ENCODE results near the gene CLCN7.

CLCN7 gene

GRCh38 chr16:1425616-1426370, 49.0 kb downstream of the CLCN7 start:
- Histone ChIP-seq H3K14ac (ENCODE audit: low read length) (no peak overlapping the region), H3K23ac (ENCODE audit: low read depth, low read length, poor library complexity) (no peak overlapping the region), H2BK120ac (ENCODE audit: low read depth, low read length) (no peak overlapping the region), H3K27me3 (ENCODE audit: control insufficient read depth in 3 of 3, insufficient read depth in 3 of 3, low read depth in 1 of 3, low read length in 3 of 3) (no peaks in the 10 kb centered on the region), H3K27ac (replicated peaks; ENCODE audit: low read length) (no peak overlapping the region), H2AK5ac (ENCODE audit: low read depth, low read length) (peak overlapping the region; percentile 72), H2AFZ (ENCODE audit: low read length) (no peak overlapping the region), H3K9ac (ENCODE audit: low read depth, low read length, poor library complexity) (no peak overlapping the region), H2BK15ac (ENCODE audit: low read length) (peak overlapping the region; percentile 63), H3K18ac (ENCODE audit: low read length) (no peak overlapping the region), H2BK5ac (ENCODE audit: low read length) (no peak overlapping the region), H3K4me2 (ENCODE audit: insufficient read depth, low read length, poor library complexity, severe bottlenecking) (no peak overlapping the region), H3K4ac (ENCODE audit: low read length) (no peak overlapping the region), H3K4me3 (ENCODE audit: low read length in 2 of 2) (no peak overlapping the region), H3K79me1 (ENCODE audit: low read depth, low read length) (peaks cover 4% of the 10 kb centered on the region), H3K36me3 (replicated peaks in 1 of 2; ENCODE audit: control insufficient read depth in 2 of 2, insufficient read depth in 2 of 2, low read length in 2 of 2) (no peaks in the 10 kb centered on the region), H3K4me1 (ENCODE audit: control insufficient read depth in 2 of 2, insufficient read depth in 1 of 2, low read depth in 1 of 2, low read length in 2 of 2) (peaks cover 0 to 12% of the 10 kb centered on the region in 2 donors), H2BK12ac (ENCODE audit: low read length) (no peak overlapping the region), H3K9me3 (replicated peaks in 1 of 2; ENCODE audit: control insufficient read depth in 2 of 2, insufficient read depth in 1 of 2, low read depth in 1 of 2, low read length in 2 of 2) (peaks cover 0 to 1% of the 10 kb centered on the region in 2 donors), H4K91ac (ENCODE audit: low read depth, low read length, poor library complexity) (no peak overlapping the region), H4K8ac (ENCODE audit: low read depth, low read length) (no peak overlapping the region)
- WGBS, 2 donors (ENCODE audit: extremely low coverage in 2 of 2, insufficient read length in 2 of 2, insufficient replicate concordance in 1 of 2), result no CpG with 5 or more reads among the region's 16 CpGs
- no peak for DNase-seq (ENCODE audit: low spot score)

GRCh38 chr16:1424028-1424427, 50.8 kb downstream of the CLCN7 start:
- peaks cover 0 to 3% of the 10 kb centered on the region in 2 donors for H3K36me3 ChIP-seq (replicated peaks in 1 of 2; ENCODE audit: control insufficient read depth in 2 of 2, insufficient read depth in 2 of 2, low read length in 2 of 2)
- H4K91ac ChIP-seq (ENCODE audit: low read depth, low read length, poor library complexity), result no peak overlapping the region
- H3K4me2 ChIP-seq (ENCODE audit: insufficient read depth, low read length, poor library complexity, severe bottlenecking), result no peak overlapping the region
- H3K4me1 ChIP-seq (ENCODE audit: control insufficient read depth in 2 of 2, insufficient read depth in 1 of 2, low read depth in 1 of 2, low read length in 2 of 2), result peaks cover 3 to 6% of the 10 kb centered on the region in 2 donors
- no peaks in the 10 kb centered on the region for H3K27me3 ChIP-seq (ENCODE audit: control insufficient read depth in 3 of 3, insufficient read depth in 3 of 3, low read depth in 1 of 3, low read length in 3 of 3)
- H3K9ac ChIP-seq (ENCODE audit: low read depth, low read length, poor library complexity), result no peak overlapping the region
- no peak overlapping the region for H3K14ac ChIP-seq (ENCODE audit: low read length)
- peak overlapping the region; percentile 71 for H2BK15ac ChIP-seq (ENCODE audit: low read length)
- peak overlapping the region; percentile 75 for H2AK5ac ChIP-seq (ENCODE audit: low read depth, low read length)
- H2BK5ac ChIP-seq (ENCODE audit: low read length), result no peak overlapping the region
- H3K4ac ChIP-seq (ENCODE audit: low read length), result no peak overlapping the region
- peaks cover 12% of the 10 kb centered on the region for H3K79me1 ChIP-seq (ENCODE audit: low read depth, low read length)
- no peak overlapping the region for H2BK12ac ChIP-seq (ENCODE audit: low read length)
- no peak for DNase-seq (ENCODE audit: low spot score)
- H3K9me3 ChIP-seq (replicated peaks in 1 of 2; ENCODE audit: control insufficient read depth in 2 of 2, insufficient read depth in 1 of 2, low read depth in 1 of 2, low read length in 2 of 2), result peaks cover 0 to 1% of the 10 kb centered on the region in 2 donors
- H2AFZ ChIP-seq (ENCODE audit: low read length), result no peak overlapping the region
- H2BK120ac ChIP-seq (ENCODE audit: low read depth, low read length), result no peak overlapping the region
- no peak overlapping the region for H3K4me3 ChIP-seq (ENCODE audit: low read length in 2 of 2)
- H3K18ac ChIP-seq (ENCODE audit: low read length), result no peak overlapping the region
- H4K8ac ChIP-seq (ENCODE audit: low read depth, low read length), result no peak overlapping the region
- H3K23ac ChIP-seq (ENCODE audit: low read depth, low read length, poor library complexity), result no peak overlapping the region
- no CpG with 5 or more reads among the region's 12 CpGs for WGBS, 2 donors (ENCODE audit: extremely low coverage in 2 of 2, insufficient read length in 2 of 2, insufficient replicate concordance in 1 of 2)
- H3K27ac ChIP-seq (replicated peaks; ENCODE audit: low read length), result no peak overlapping the region

- Histone ChIP-seq H3K4me1 (ENCODE audit: control insufficient read depth in 2 of 2, insufficient read depth in 1 of 2, low read depth in 1 of 2, low read length in 2 of 2) (peaks cover 3 to 6% of the 10 kb centered on the region in 2 donors), H3K27ac (replicated peaks; ENCODE audit: low read length) (no peak overlapping the region), H4K91ac (ENCODE audit: low read depth, low read length, poor library complexity) (no peak overlapping the region), H2AK5ac (ENCODE audit: low read depth, low read length) (peak overlapping the region; percentile 68), H4K8ac (ENCODE audit: low read depth, low read length) (no peak overlapping the region), H3K23ac (ENCODE audit: low read depth, low read length, poor library complexity) (no peak overlapping the region), H3K36me3 (replicated peaks in 1 of 2; ENCODE audit: control insufficient read depth in 2 of 2, insufficient read depth in 2 of 2, low read length in 2 of 2) (peaks cover 0 to 3% of the 10 kb centered on the region in 2 donors), H3K9me3 (replicated peaks in 1 of 2; ENCODE audit: control insufficient read depth in 2 of 2, insufficient read depth in 1 of 2, low read depth in 1 of 2, low read length in 2 of 2) (peaks cover 0 to 1% of the 10 kb centered on the region in 2 donors), H2BK12ac (ENCODE audit: low read length) (no peak overlapping the region), H3K4me3 (ENCODE audit: low read length in 2 of 2) (no peak overlapping the region), H3K4me2 (ENCODE audit: insufficient read depth, low read length, poor library complexity, severe bottlenecking) (no peak overlapping the region), H2BK120ac (ENCODE audit: low read depth, low read length) (no peak overlapping the region), H2BK5ac (ENCODE audit: low read length) (no peak overlapping the region), H3K9ac (ENCODE audit: low read depth, low read length, poor library complexity) (no peak overlapping the region), H2AFZ (ENCODE audit: low read length) (no peak overlapping the region), H3K79me1 (ENCODE audit: low read depth, low read length) (peaks cover 9% of the 10 kb centered on the region), H3K18ac (ENCODE audit: low read length) (no peak overlapping the region), H3K14ac (ENCODE audit: low read length) (no peak overlapping the region), H3K4ac (ENCODE audit: low read length) (no peak overlapping the region), H3K27me3 (ENCODE audit: control insufficient read depth in 3 of 3, insufficient read depth in 3 of 3, low read depth in 1 of 3, low read length in 3 of 3) (no peaks in the 10 kb centered on the region), H2BK15ac (ENCODE audit: low read length) (peak overlapping the region; percentile 55)
- WGBS, 2 donors (ENCODE audit: extremely low coverage in 2 of 2, insufficient read length in 2 of 2, insufficient replicate concordance in 1 of 2), result no CpG with 5 or more reads among the region's 10 CpGs
- DNase-seq (ENCODE audit: low spot score), result no peak
Observed at GRCh38 chr16:1422076-1422475, 52.8 kb downstream of the CLCN7 start.

GRCh38 chr16:1420111-1420539, 54.7 kb downstream of the CLCN7 start:
- Histone ChIP-seq H3K79me1 (ENCODE audit: low read depth, low read length) (peaks cover 9% of the 10 kb centered on the region), H3K18ac (ENCODE audit: low read length) (peak overlapping the region; percentile 58), H2BK12ac (ENCODE audit: low read length) (no peak overlapping the region), H4K8ac (ENCODE audit: low read depth, low read length) (peak overlapping the region; percentile 55), H3K4me3 (ENCODE audit: low read length in 2 of 2) (peak overlapping the region; percentile 89 to 97), H3K36me3 (replicated peaks in 1 of 2; ENCODE audit: control insufficient read depth in 2 of 2, insufficient read depth in 2 of 2, low read length in 2 of 2) (peaks cover 0 to 3% of the 10 kb centered on the region in 2 donors), H3K4ac (ENCODE audit: low read length) (peak overlapping the region; percentile 79), H3K9me3 (replicated peaks in 1 of 2; ENCODE audit: control insufficient read depth in 2 of 2, insufficient read depth in 1 of 2, low read depth in 1 of 2, low read length in 2 of 2) (peaks cover 0 to 1% of the 10 kb centered on the region in 2 donors), H4K91ac (ENCODE audit: low read depth, low read length, poor library complexity) (no peak overlapping the region), H3K27me3 (ENCODE audit: control insufficient read depth in 3 of 3, insufficient read depth in 3 of 3, low read depth in 1 of 3, low read length in 3 of 3) (no peaks in the 10 kb centered on the region), H2BK5ac (ENCODE audit: low read length) (no peak overlapping the region), H2AK5ac (ENCODE audit: low read depth, low read length) (peak overlapping the region; percentile 88), H3K4me2 (ENCODE audit: insufficient read depth, low read length, poor library complexity, severe bottlenecking) (peak overlapping the region; percentile 92), H3K9ac (ENCODE audit: low read depth, low read length, poor library complexity) (peak overlapping the region; percentile 94), H2BK120ac (ENCODE audit: low read depth, low read length) (no peak overlapping the region), H3K27ac (replicated peaks; ENCODE audit: low read length) (no peak overlapping the region), H2AFZ (ENCODE audit: low read length) (peak overlapping the region; percentile 72), H3K23ac (ENCODE audit: low read depth, low read length, poor library complexity) (peak overlapping the region; percentile 56), H3K4me1 (ENCODE audit: control insufficient read depth in 2 of 2, insufficient read depth in 1 of 2, low read depth in 1 of 2, low read length in 2 of 2) (peaks cover 3 to 6% of the 10 kb centered on the region in 2 donors), H3K14ac (ENCODE audit: low read length) (peak overlapping the region; percentile 61), H2BK15ac (ENCODE audit: low read length) (peak overlapping the region; percentile 18)
- no CpG with 5 or more reads among the region's 22 CpGs for WGBS, 2 donors (ENCODE audit: extremely low coverage in 2 of 2, insufficient read length in 2 of 2, insufficient replicate concordance in 1 of 2)
- DNase-seq (ENCODE audit: low spot score), result no peak

Data from neuronal stem cell (in vitro differentiated cells).